ENCODE measurements around the gene FBXO7.

- TF ChIP-seq CTCF (IDR thresholded peaks at IDR 0.05; ENCODE audit: poor library complexity): no peak
- no peak for TF ChIP-seq EZH2 (IDR thresholded peaks at IDR 0.05; ENCODE audit: borderline replicate concordance)
- no peak for TF ChIP-seq EZH2phosphoT487 (IDR thresholded peaks at IDR 0.05; ENCODE audit: low read depth, severe bottlenecking, unreplicated experiment)
These were observed 12.2 kb upstream of the FBXO7 start for GRCh38 chr22:32462452-32462851.

Data from hepatocyte (in vitro differentiated cells).